K562 (cell line): Measurements from ENCODE around the gene CHN2. TPM values are rescaled to one million over a fixed set of nuclear protein-coding genes. Genes with fewer than 3 reads are reported as not detected.

Experiments
- ATAC-seq: fragments of 200-7000 bp; cut with Tn5 transposase; 3 replicates; pipeline ENCODE4 v1.9.1; 2020; ENCODE audit warnings: moderate library complexity
- BruUV-seq: library from RNA; stranded (reverse); fragments of 400-500 nt; replicated peaks from 2 replicates; lab custom pipeline; 2021; lab: Mats Ljungman, UMichigan
- CTCF ChIA-PET: fragments of 300-600 bp; formaldehyde crosslinking; extraction: SDS; loops from one replicate; lab custom pipeline; 2021; ENCODE audit warnings: low intra/inter-chr PET ratio; lab: Yijun Ruan, JAX
- POLR2A ChIA-PET: fragments of 300-600, 350-650 bp; sonication (Branson Sonifier 250); formaldehyde crosslinking; extraction: SDS; loops from one replicate; lab custom pipeline; 2021; ENCODE audit warnings: antibody characterized with exemption, inconsistent platforms; lab: Yijun Ruan, JAX
- DNase-seq, 4 experiments: peaks; one replicate each; pipeline versions ENCODE4 v3.0.0 to v3.0.0-alpha.2; 2011 to 2018; ENCODE audit warnings: low spot score in 3 of 4, mixed read lengths in 3 of 4; ENCODE audit errors: extremely low read depth in 1 of 4
- FAIRE-seq: peaks from 2 replicates; lab custom pipeline; 2011; peaks lifted over from hg19 to GRCh38; lab: Jason Lieb, UNC
- H2AFZ ChIP-seq: 2 replicates; pipeline ENCODE4 v1.6.0; 2011; ENCODE audit warnings: low read depth, low read length, control low read depth, inconsistent platforms
- H3K27ac ChIP-seq: fragments of 200-600 bp; 3 replicates; pipeline ENCODE4 v1.8.0; 2011; ENCODE audit warnings: low read depth, mild to moderate bottlenecking, control low read depth, inconsistent platforms, low read length, moderate library complexity, mixed read lengths; ENCODE audit errors: extremely low read depth
- H3K27me3 ChIP-seq, 2 experiments: fragments of 300-600 bp in 1 of 2; 2 replicates in 1 of 2; 3 replicates in 1 of 2; pipeline versions ENCODE4 v1.6.0 to v1.8.0; 2011; ENCODE audit warnings: inconsistent platforms in 2 of 2, low read length in 2 of 2, mild to moderate bottlenecking in 1 of 2, mixed read lengths in 1 of 2, moderate library complexity in 1 of 2; ENCODE audit not compliant: control insufficient read depth in 2 of 2, insufficient read depth in 2 of 2
- H3K36me3 ChIP-seq: fragments of 300-600 bp; 3 replicates; pipeline ENCODE4 v1.8.0; 2011; ENCODE audit warnings: mild to moderate bottlenecking, low read length, inconsistent platforms; ENCODE audit not compliant: control insufficient read depth, insufficient read depth
- H3K4me1 ChIP-seq, 2 experiments: fragments of 200-600 bp in 1 of 2; replicated peaks in 1 of 2; 2 replicates in 1 of 2; 3 replicates in 1 of 2; pipeline versions ENCODE4 v1.5.1 to v1.8.0; 2011; ENCODE audit warnings: inconsistent platforms in 2 of 2, low read length in 2 of 2, mild to moderate bottlenecking in 1 of 2, mixed read lengths in 1 of 2, moderate library complexity in 1 of 2; ENCODE audit not compliant: control insufficient read depth in 2 of 2, insufficient read depth in 2 of 2
- H3K4me2 ChIP-seq: 2 replicates; pipeline ENCODE4 v1.6.1; 2011; ENCODE audit warnings: low read length, control low read depth, inconsistent platforms, mixed read lengths; ENCODE audit not compliant: insufficient read depth
- H3K4me3 ChIP-seq: fragments of 200-600 bp; sonication (generic), shearing (Covaris generic); 2 replicates; pipeline ENCODE4 v1.5.1; 2016; ENCODE audit warnings: control low read depth, inconsistent platforms
- H3K79me2 ChIP-seq: fragments of 200-600 bp; 3 replicates; pipeline ENCODE4 v1.8.0; 2011; ENCODE audit warnings: low read length, inconsistent platforms; ENCODE audit not compliant: control insufficient read depth, insufficient read depth
- H3K9ac ChIP-seq, 2 experiments: 2 replicates each; pipeline versions ENCODE4 v1.6.0 to v1.6.1; 2011; ENCODE audit warnings: low read depth in 2 of 2, low read length in 2 of 2, control low read depth in 1 of 2, inconsistent platforms in 1 of 2, mild to moderate bottlenecking in 1 of 2, mixed read lengths in 1 of 2; ENCODE audit not compliant: insufficient read depth in 1 of 2
- H3K9me1 ChIP-seq: one replicate; pipeline ENCODE4 v1.6.0; 2011; ENCODE audit warnings: inconsistent platforms, mild to moderate bottlenecking, low read length, moderate library complexity; ENCODE audit not compliant: control insufficient read depth, insufficient read depth
- H3K9me3 ChIP-seq: replicated peaks from 2 replicates; pipeline ENCODE4 v1.5.1; 2011; ENCODE audit warnings: low read depth, low read length, inconsistent platforms; ENCODE audit not compliant: control insufficient read depth, insufficient read depth
- H4K20me1 ChIP-seq: replicated peaks from 2 replicates; pipeline ENCODE4 v1.6.1; 2011; ENCODE audit warnings: low read length, inconsistent platforms, mixed read lengths; ENCODE audit not compliant: control insufficient read depth, insufficient read depth
- CLOCK ChIP-seq: fragments of 250-450 bp; sonication (Bioruptor Pico); IDR thresholded peaks from 2 replicates; pipeline ENCODE4 v1.4.0; 2020; ENCODE audit warnings: mild to moderate bottlenecking, moderate library complexity, borderline replicate concordance
- GABPB1 ChIP-seq: sonication (generic); formaldehyde crosslinking; IDR thresholded peaks from 2 replicates; pipeline ENCODE4 v1.8.0; 2022; ENCODE audit warnings: mild to moderate bottlenecking, missing genetic modification reagents
- TRIM25 ChIP-seq: fragments of 450-650 bp; IDR thresholded peaks from 2 replicates; pipeline ENCODE4 v1.7.0; 2016; ENCODE audit warnings: borderline replicate concordance
- WHSC1 ChIP-seq: IDR thresholded peaks from one replicate; pipeline ENCODE4 v1.6.1; 2012; ENCODE audit warnings: low read length, control low read depth, inconsistent platforms
- ZEB2 ChIP-seq: fragments of 450-650 bp; IDR thresholded peaks from 2 replicates; pipeline ENCODE4 v1.6.1; 2016
- ZNF507 ChIP-seq: conservative IDR thresholded peaks from 2 replicates; pipeline ENCODE4 v1.6.1; 2017; ENCODE audit warnings: missing genetic modification characterization, missing compliant biosample characterization
- WGBS: fragments of 100-300 bp; shearing (Covaris generic); methylation state at CpG from one replicate; pipeline ENCODE4 v1.1.6; 2016; ENCODE audit warnings: low coverage, mixed read lengths; ENCODE audit not compliant: insufficient coverage; ENCODE audit errors: missing lambda C conversion rate; 5-methylcytosine and 5-hydroxymethylcytosine counted together
- in situ Hi-C: fragments of 300-500 bp; cut with MboI; formaldehyde crosslinking; loops from 4 replicates; pipeline ENCODE4 v1.15.0; 2018; ENCODE audit warnings: inconsistent platforms, mixed read lengths
- intact Hi-C: fragments of 100-400 bp; cut with micrococcal nuclease; formaldehyde crosslinking; loops from 2 replicates; pipeline ENCODE4 v1.14.2; 2022
- polyA plus RNA-seq, 8 experiments: library from polyadenylated mRNA; depleted of rRNA in 4 of 8; stranded (reverse) in 5 of 8; unstranded in 3 of 8; fragments of >200 nt; fragmentation: Nextera tagmentation in 2 of 8; fragmentation: Illumina TruSeq in 1 of 8; extraction: Ambion mirVana in 2 of 8; extraction: Trizol in 1 of 8; gene quantifications; 2 replicates each; pipeline versions ENCODE4 v1.2.1 to v1.2.3, GENCODE V29; 2011 to 2014; ENCODE audit warnings: inconsistent platforms in 1 of 8, missing spikeins in 1 of 8
- total RNA-seq, 7 experiments: library from RNA; depleted of rRNA in 6 of 7; stranded (reverse); fragments of >200 nt in 6 of 7; fragmentation: Illumina TruSeq in 2 of 7; extraction: Trizol in 2 of 7; gene quantifications; 2 replicates each; pipeline versions ENCODE4 v1.2.1 to v1.2.3, GENCODE V29; 2011 to 2021; ENCODE audit warnings: low replicate concordance in 1 of 7
- TF ChIP-seq, protein P1 (sequence below): sonication (generic); formaldehyde crosslinking; IDR thresholded peaks from 2 replicates; pipeline ENCODE4 v1.8.1; 2023; ENCODE audit warnings: mild to moderate bottlenecking, missing genetic modification reagents

Gene CHN2
- total and polyA plus RNA-seq, 9 of the 15 experiments (the other 6 are each of a cell fraction or from before 2014, with no cell fraction given): 0.12 to 2.1 (median 0.31) TPM; not detected in 1

- TF ChIP-seq, protein P1, sequence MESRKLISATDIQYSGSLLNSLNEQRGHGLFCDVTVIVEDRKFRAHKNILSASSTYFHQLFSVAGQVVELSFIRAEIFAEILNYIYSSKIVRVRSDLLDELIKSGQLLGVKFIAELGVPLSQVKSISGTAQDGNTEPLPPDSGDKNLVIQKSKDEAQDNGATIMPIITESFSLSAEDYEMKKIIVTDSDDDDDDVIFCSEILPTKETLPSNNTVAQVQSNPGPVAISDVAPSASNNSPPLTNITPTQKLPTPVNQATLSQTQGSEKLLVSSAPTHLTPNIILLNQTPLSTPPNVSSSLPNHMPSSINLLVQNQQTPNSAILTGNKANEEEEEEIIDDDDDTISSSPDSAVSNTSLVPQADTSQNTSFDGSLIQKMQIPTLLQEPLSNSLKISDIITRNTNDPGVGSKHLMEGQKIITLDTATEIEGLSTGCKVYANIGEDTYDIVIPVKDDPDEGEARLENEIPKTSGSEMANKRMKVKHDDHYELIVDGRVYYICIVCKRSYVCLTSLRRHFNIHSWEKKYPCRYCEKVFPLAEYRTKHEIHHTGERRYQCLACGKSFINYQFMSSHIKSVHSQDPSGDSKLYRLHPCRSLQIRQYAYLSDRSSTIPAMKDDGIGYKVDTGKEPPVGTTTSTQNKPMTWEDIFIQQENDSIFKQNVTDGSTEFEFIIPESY: no peak
Observed at GRCh38 chr7:29471444-29472138, 277.0 kb downstream of the CHN2 start (continued).

DNA sequence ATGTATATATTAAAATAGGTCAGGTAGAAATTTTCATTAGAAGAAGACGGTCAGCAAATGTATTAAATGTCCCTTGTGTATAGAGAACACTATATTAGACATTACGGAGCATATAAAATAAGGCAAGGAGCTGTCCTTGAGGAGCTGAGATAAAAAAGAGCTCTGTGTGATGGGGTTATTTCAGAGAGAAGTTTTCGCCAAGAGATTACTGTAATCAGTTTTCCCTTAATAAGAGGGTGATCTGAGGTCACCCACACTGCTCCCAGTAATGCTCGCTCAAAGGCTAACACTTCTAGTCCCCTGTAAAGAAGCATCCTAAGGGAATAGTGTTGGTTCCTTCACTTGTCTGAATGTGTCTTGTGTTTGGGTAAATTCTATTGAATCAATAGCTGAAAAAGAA is 282.3 kb downstream of the CHN2 start:
- in situ Hi-C loops (no loop called here), intact Hi-C loops (no loop called here)
- Histone ChIP-seq H3K4me3 (no peak overlapping the region), H2AFZ (no peak overlapping the region), H3K4me2 (no peak overlapping the region), H3K79me2 (no peaks in the 10 kb centered on the region), H3K9ac (no peak overlapping the region), H3K9me1 (no peaks in the 10 kb centered on the region), H3K27me3 (peaks cover 5 to 19% of the 10 kb centered on the region in 2 experiments), H3K27ac (no peak overlapping the region), H3K9me3 (no peaks in the 10 kb centered on the region), H3K36me3 (no peaks in the 10 kb centered on the region), H3K4me1 (peaks cover 0 to 6% of the 10 kb centered on the region in 2 experiments; a peak in 2 of 5 replicates), H4K20me1 (no peaks in the 10 kb centered on the region)
- WGBS: 2% methylated on average over 4 of the region's 4 CpGs
- BruUV-seq: no TSS peak
- DNase-seq (no peak), ATAC-seq (no peak), FAIRE-seq (no peak)
- ChIA-PET POLR2A (no interaction called here), CTCF (no interaction called here)
- no peak for TF ChIP-seq CLOCK (CRISPR knock-in tag)
- TF ChIP-seq ZNF507 (tag): no peak
- TF ChIP-seq TRIM25: no peak
- no peak for TF ChIP-seq ZEB2
- TF ChIP-seq GABPB1 (CRISPR knock-in tag): no peak
- TF ChIP-seq WHSC1: no peak
